Right lobe of liver (tissue), 6 donors: Measurements from ENCODE around the gene EIF3L. TPM values are rescaled to one million over a fixed set of nuclear protein-coding genes. Genes with fewer than 3 reads are reported as not detected.

ENCODE experiments used
- ATAC-seq, 4 donors: fragments of 200-7000 bp; cut with Tn5 transposase; one replicate each; pipeline ENCODE4 v1.9.1; 2020; ENCODE audit warnings: mild to moderate bottlenecking in 4 of 4, moderate library complexity in 4 of 4
- DNase-seq, 3 donors: peaks; one replicate each; pipeline ENCODE4 v3.0.0-alpha.2; 2020
- H3K27ac ChIP-seq, 3 donors: fragments of 200-600 bp; one replicate each; pipeline ENCODE4 v1.8.0; 2022
- H3K27me3 ChIP-seq, 2 donors: fragments of 200-600 bp; one replicate each; pipeline ENCODE4 v1.8.0; 2022
- H3K36me3 ChIP-seq, 4 donors: fragments of 200-600 bp; sonication (generic) in 1 of 4; one replicate each; pipeline versions ENCODE4 v1.5.1 to v1.8.0; 2017 to 2022; ENCODE audit warnings: control low read depth in 1 of 4
- H3K4me1 ChIP-seq, 4 donors: fragments of 200-600 bp; sonication (generic) in 1 of 4; one replicate each; pipeline versions ENCODE4 v1.5.1 to v1.8.0; 2017 to 2022; ENCODE audit warnings: control low read depth in 1 of 4
- H3K4me3 ChIP-seq, 3 donors: fragments of 200-600 bp; one replicate each; pipeline ENCODE4 v1.8.0; 2022
- H3K9me3 ChIP-seq, 4 donors: fragments of 200-600 bp; sonication (generic) in 1 of 4; one replicate each; pipeline versions ENCODE4 v1.5.1 to v1.8.0; 2017 to 2022; ENCODE audit warnings: control low read depth in 1 of 4
- CTCF ChIP-seq, 4 donors: fragments of 200-600 bp in 3 of 4; fragments of 450-650 bp in 1 of 4; IDR thresholded peaks; one replicate each; pipeline versions ENCODE4 v1.5.1 to v1.8.0; 2016 to 2022; ENCODE audit warnings: antibody characterized with exemption in 4 of 4, mild to moderate bottlenecking in 2 of 4
- POLR2A ChIP-seq: fragments of 450-650 bp; IDR thresholded peaks from one replicate; pipeline ENCODE4 v1.6.1; 2017; ENCODE audit warnings: antibody characterized with exemption, mild to moderate bottlenecking
- WGBS: methylation state at CpG from one replicate; pipeline ENCODE4 v1.1.6; 2018; ENCODE audit warnings: low coverage, low lambda C conversion rate; ENCODE audit not compliant: insufficient coverage; ENCODE audit errors: missing lambda C conversion rate; 5-methylcytosine and 5-hydroxymethylcytosine counted together
- intact Hi-C, 2 donors: fragments of 100-400 bp; cut with DNase I; formaldehyde crosslinking; loops; one replicate each; pipeline versions ENCODE4 v1.11.2 to v1.14.1; 2022
- total RNA-seq, 6 experiments: library from RNA; depleted of rRNA in 2 of 6; stranded (reverse); fragments of >200 nt in 2 of 6; fragmentation: NEBNext Ultra II Directional in 3 of 6; extraction: Animal tissue kit (Norgen Biotek cat#: 25700) in 3 of 6; gene quantifications; one replicate each; pipeline versions ENCODE4 v1.1.0 to v1.2.4, GENCODE V29; 2016 to 2023
- donor health status: DM: no; HTN: yes; CAD: no.
- donor health status: DM: no; HTN: no; CAD: no.
- donor health status: DM: no; HTN: no; CAD: no.
- donor health status: DM: no; HTN: yes; CAD: no.
- donor health status: DM: no; HTN: yes; CAD: no.

Gene EIF3L
- total RNA-seq, 6 experiments from 2014 or later = 117 to 200 (median 164) TPM

- Histone ChIP-seq H3K36me3 (peaks cover 0 to 12% (median 2%) of the 10 kb centered on the region in 4 donors), H3K4me3 (no peak overlapping the region), H3K27ac (peak overlapping the region in 1 of 3 donors; percentile 47), H3K4me1 (peaks cover 0 to 17% (median 0%) of the 10 kb centered on the region in 4 donors), H3K27me3 (no peaks in the 10 kb centered on the region), H3K9me3 (no peaks in the 10 kb centered on the region)
- intact Hi-C loops = no loop called here
- no peak for TF ChIP-seq POLR2A
- TF ChIP-seq CTCF (IDR thresholded peaks at IDR 0.05) = no peak
- ATAC-seq = peak in 2 of 4 donors; percentile 7 to 18
- no peak for DNase-seq
- WGBS = 84% methylated on average over 3 of the region's 8 CpGs
Measured at GRCh38 chr22:37894939-37895670, 45.9 kb downstream of the EIF3L start.

DNA sequence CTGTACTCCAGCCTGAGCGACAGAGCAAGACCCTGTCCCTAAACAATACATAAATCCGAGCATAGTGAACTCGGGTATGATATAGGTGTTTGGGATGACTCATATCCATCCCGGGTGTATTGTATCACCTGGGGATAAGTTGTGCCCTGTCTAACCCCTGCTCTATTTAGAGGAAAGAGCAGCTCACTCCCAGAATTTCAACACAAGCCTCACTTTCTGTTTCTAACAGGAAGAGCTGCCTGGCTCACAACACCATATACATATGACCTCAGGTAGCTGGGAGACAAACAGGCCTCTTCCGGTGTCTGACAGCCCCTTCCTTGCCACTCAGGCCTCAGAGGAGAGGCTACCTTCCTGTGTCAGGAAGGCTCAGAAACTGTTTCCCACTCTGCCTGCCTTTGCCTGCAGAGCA, 47.0 kb downstream of the EIF3L start:
- Histone ChIP-seq H3K27ac (peak overlapping the region in 2 of 3 donors; percentile 55 to 69), H3K36me3 (peaks cover 0 to 5% (median 0%) of the 10 kb centered on the region in 4 donors), H3K27me3 (no peaks in the 10 kb centered on the region), H3K9me3 (no peaks in the 10 kb centered on the region), H3K4me1 (peaks cover 0 to 17% (median 0%) of the 10 kb centered on the region in 4 donors), H3K4me3 (no peak overlapping the region)
- TF ChIP-seq POLR2A (no peak), CTCF (IDR thresholded peaks at IDR 0.05) (no peak)
- DNase-seq (no peak), ATAC-seq (peak; percentile 61 to 88 (median 80))
- intact Hi-C loops = no loop called here
- 63% methylated on average over 2 of the region's 5 CpGs for WGBS

GRCh38 chr22:37896939-37897338, 47.7 kb downstream of the EIF3L start:
- Histone ChIP-seq H3K27me3 (no peaks in the 10 kb centered on the region), H3K4me1 (peaks cover 0 to 17% (median 0%) of the 10 kb centered on the region in 4 donors), H3K36me3 (no peaks in the 10 kb centered on the region), H3K9me3 (no peaks in the 10 kb centered on the region), H3K27ac (peak overlapping the region in 2 of 3 donors; percentile 55 to 69), H3K4me3 (no peak overlapping the region)
- ATAC-seq = no peak
- intact Hi-C loops = no loop called here
- 78% methylated on average over 3 of the region's 3 CpGs for WGBS
- no peak for DNase-seq
- TF ChIP-seq POLR2A (no peak), CTCF (IDR thresholded peaks at IDR 0.05) (no peak)

DNA sequence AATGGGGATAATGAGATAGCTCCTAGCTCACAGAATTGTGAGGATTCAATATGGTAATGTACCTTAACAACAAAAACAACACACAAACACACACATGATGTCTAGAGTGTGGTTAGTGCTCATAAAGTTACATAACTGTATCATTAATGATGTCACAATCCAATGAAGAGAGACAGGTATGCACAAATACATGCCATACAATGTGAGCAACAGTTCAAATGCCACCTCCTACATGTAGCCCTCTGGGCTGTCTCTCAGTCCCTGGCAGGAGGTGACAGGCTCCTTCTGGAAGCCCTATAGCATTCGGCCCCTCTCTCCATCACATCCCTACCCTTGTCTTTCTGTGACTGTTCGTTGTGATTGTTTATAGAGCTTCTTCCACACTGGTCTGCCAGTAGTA, 48.6 kb downstream of the EIF3L start:
- DNase-seq (no peak), ATAC-seq (no peak)
- H3K4me1 ChIP-seq = peaks cover 0 to 17% (median 0%) of the 10 kb centered on the region in 4 donors
- H3K36me3 ChIP-seq = no peaks in the 10 kb centered on the region
- TF ChIP-seq POLR2A (no peak), CTCF (IDR thresholded peaks at IDR 0.05) (no peak)
- H3K4me3 ChIP-seq = no peak overlapping the region
- H3K27me3 ChIP-seq = no peaks in the 10 kb centered on the region
- H3K27ac ChIP-seq = no peak overlapping the region
- no peaks in the 10 kb centered on the region for H3K9me3 ChIP-seq
- WGBS = no CpG with 5 or more reads among the region's 2 CpGs
- intact Hi-C loops = no loop called here
